ENCODE measurements around the gene ELOVL7. TPM values are rescaled to one million over a fixed set of nuclear protein-coding genes. Genes with fewer than 3 reads are reported as not detected.

ELOVL7 gene
- total RNA-seq, 6 experiments from 2014 or later: 0.19 to 1.2 (median 0.63) TPM

DNA sequence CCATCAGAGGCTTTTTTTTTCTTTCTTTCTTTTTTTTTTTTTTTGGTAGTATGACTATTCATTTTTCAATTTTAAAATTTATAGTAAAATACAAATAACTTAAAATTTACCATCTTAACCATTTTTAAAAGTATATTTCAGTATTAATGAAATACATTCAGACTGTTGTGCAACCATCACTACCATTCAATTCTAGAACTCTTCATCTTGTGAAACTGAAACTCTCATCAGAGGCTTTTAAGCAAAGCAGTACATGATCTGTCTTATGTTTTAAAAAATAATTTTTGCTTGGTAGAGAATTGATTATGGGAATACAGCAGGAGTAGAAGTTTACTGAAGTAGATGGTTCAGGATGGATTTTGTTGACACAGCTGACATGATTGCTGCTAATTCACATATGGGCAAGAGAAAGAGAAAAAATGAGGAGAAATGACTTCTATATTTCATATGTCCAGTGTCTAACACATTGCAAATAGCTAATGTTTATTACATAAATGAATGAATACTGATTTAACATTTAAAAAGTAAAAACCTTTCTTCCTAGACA, 13.4 kb downstream of the ELOVL7 start:
- no peak for TF ChIP-seq POLR2A (IDR thresholded peaks at IDR 0.05)
- TF ChIP-seq, protein P1, sequence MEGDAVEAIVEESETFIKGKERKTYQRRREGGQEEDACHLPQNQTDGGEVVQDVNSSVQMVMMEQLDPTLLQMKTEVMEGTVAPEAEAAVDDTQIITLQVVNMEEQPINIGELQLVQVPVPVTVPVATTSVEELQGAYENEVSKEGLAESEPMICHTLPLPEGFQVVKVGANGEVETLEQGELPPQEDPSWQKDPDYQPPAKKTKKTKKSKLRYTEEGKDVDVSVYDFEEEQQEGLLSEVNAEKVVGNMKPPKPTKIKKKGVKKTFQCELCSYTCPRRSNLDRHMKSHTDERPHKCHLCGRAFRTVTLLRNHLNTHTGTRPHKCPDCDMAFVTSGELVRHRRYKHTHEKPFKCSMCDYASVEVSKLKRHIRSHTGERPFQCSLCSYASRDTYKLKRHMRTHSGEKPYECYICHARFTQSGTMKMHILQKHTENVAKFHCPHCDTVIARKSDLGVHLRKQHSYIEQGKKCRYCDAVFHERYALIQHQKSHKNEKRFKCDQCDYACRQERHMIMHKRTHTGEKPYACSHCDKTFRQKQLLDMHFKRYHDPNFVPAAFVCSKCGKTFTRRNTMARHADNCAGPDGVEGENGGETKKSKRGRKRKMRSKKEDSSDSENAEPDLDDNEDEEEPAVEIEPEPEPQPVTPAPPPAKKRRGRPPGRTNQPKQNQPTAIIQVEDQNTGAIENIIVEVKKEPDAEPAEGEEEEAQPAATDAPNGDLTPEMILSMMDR (IDR thresholded peaks at IDR 0.05): no peak

GRCh38 chr5:60829490-60830266, 14.4 kb downstream of the ELOVL7 start:
- Histone ChIP-seq H3K27me3 (no peaks in the 10 kb centered on the region), H3K4me3 (no peak overlapping the region), H3K9me3 (no peaks in the 10 kb centered on the region), H3K36me3 (no peaks in the 10 kb centered on the region), H3K27ac (no peak overlapping the region), H3K4me1 (no peaks in the 10 kb centered on the region)
- 57% methylated on average over 2 of the region's 2 CpGs for WGBS (ENCODE audit: insufficient coverage, low coverage, low lambda C conversion rate, missing lambda C conversion rate)
- intact Hi-C loops (cut with DNase I): no loop called here
- no peak for TF ChIP-seq POLR2A (IDR thresholded peaks at IDR 0.05)
- TF ChIP-seq, protein P1 (IDR thresholded peaks at IDR 0.05): no peak
- DNase-seq (no peak), ATAC-seq (no peak)

More for the DNA sequence above, 13.4 kb downstream of the ELOVL7 start:
- Histone ChIP-seq H3K4me3 (no peak overlapping the region), H3K9me3 (no peaks in the 10 kb centered on the region), H3K4me1 (no peaks in the 10 kb centered on the region), H3K27ac (no peak overlapping the region), H3K27me3 (no peaks in the 10 kb centered on the region), H3K36me3 (no peaks in the 10 kb centered on the region)
- ATAC-seq: no peak
- no peak for DNase-seq
- intact Hi-C loops (cut with DNase I): no loop called here

DNA sequence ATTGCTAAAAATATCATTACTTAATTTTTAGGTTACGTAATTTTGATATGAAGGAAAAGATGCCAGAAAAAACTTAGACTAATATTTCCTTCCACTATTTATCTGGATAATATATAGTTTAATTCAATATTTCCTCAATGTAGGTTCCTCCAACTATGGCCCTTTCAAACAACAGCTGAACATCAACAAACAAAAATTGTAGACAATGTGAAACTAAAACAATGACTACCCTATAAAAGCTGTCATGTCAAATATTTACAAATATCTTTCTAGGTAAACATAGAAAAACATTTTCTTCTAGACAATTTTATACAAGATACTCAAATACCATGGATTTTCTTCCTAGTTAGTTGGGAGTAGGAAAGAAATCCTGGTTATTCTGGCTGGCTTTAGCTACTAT, 16.9 kb downstream of the ELOVL7 start:
- no peak for ATAC-seq
- no peak for TF ChIP-seq POLR2A (IDR thresholded peaks at IDR 0.05)
- TF ChIP-seq, protein P1 (IDR thresholded peaks at IDR 0.05): no peak
- 80% methylated on average over 1 of the region's 1 CpG for WGBS (ENCODE audit: insufficient coverage, low coverage, low lambda C conversion rate, missing lambda C conversion rate)

GRCh38 chr5:60826653-60827052, 17.4 kb downstream of the ELOVL7 start:
- DNase-seq (no peak), ATAC-seq (no peak)
- no peak overlapping the region for H3K27ac ChIP-seq
- no peak overlapping the region for H3K4me3 ChIP-seq
- intact Hi-C loops (cut with DNase I): no loop called here
- TF ChIP-seq, protein P1 (IDR thresholded peaks at IDR 0.05): no peak
- TF ChIP-seq POLR2A (IDR thresholded peaks at IDR 0.05): no peak
- no peaks in the 10 kb centered on the region for H3K4me1 ChIP-seq
- no peaks in the 10 kb centered on the region for H3K9me3 ChIP-seq
- H3K36me3 ChIP-seq: no peaks in the 10 kb centered on the region
- no peaks in the 10 kb centered on the region for H3K27me3 ChIP-seq

More for the DNA sequence above, 16.9 kb downstream of the ELOVL7 start:
- Histone ChIP-seq H3K4me1 (no peaks in the 10 kb centered on the region), H3K27ac (no peak overlapping the region), H3K9me3 (no peaks in the 10 kb centered on the region), H3K27me3 (no peaks in the 10 kb centered on the region), H3K4me3 (no peak overlapping the region), H3K36me3 (no peaks in the 10 kb centered on the region)
- intact Hi-C loops (cut with DNase I): no loop called here
- no peak for DNase-seq

All from right lobe of liver (tissue), 6 donors.